Spleen (tissue), 11 donors: ENCODE data around the gene NCOA4. TPM values are rescaled to one million over a fixed set of nuclear protein-coding genes. Genes with fewer than 3 reads are reported as not detected.
A peak's percentile ranks its signal among the peaks of the same experiment; 100 is the strongest.

Experiments used
- DNase-seq: peaks from one replicate; pipeline ENCODE4 v3.0.0-alpha.2; 2020
- H3K27ac ChIP-seq, 8 donors: fragments of 200-600 bp; sonication (generic) in 7 of 8; 1 replicate in 4 of 8; 2 replicates in 4 of 8; pipeline versions ENCODE4 v1.5.0 to v1.8.0; 2016 to 2021; ENCODE audit warnings: inconsistent platforms in 4 of 8, mild to moderate bottlenecking in 4 of 8, moderate library complexity in 1 of 8
- H3K27me3 ChIP-seq, 7 donors: fragments of 200-600 bp; sonication (generic) in 6 of 7; replicated peaks in 1 of 7; 1 replicate in 4 of 7; 2 replicates in 3 of 7; pipeline versions ENCODE4 v1.5.0 to v1.8.0; 2016 to 2021; ENCODE audit warnings: inconsistent platforms in 3 of 7, mild to moderate bottlenecking in 1 of 7
- H3K36me3 ChIP-seq, 6 donors: fragments of 200-600 bp; sonication (generic) in 5 of 6; 1 replicate in 4 of 6; 2 replicates in 2 of 6; pipeline versions ENCODE4 v1.5.0 to v1.8.0; 2016 to 2021; ENCODE audit warnings: inconsistent platforms in 2 of 6
- H3K4me1 ChIP-seq, 6 donors: fragments of 200-600 bp; sonication (generic) in 5 of 6; 1 replicate in 3 of 6; 2 replicates in 3 of 6; pipeline versions ENCODE4 v1.5.0 to v1.8.0; 2016 to 2021; ENCODE audit warnings: inconsistent platforms in 3 of 6
- H3K4me3 ChIP-seq, 8 donors: fragments of 200-600 bp; sonication (generic) in 7 of 8; 1 replicate in 4 of 8; 2 replicates in 4 of 8; pipeline versions ENCODE4 v1.5.0 to v1.8.0; 2016 to 2021; ENCODE audit warnings: inconsistent platforms in 4 of 8, mild to moderate bottlenecking in 4 of 8, moderate library complexity in 2 of 8
- H3K9me3 ChIP-seq, 8 donors: fragments of 200-600 bp; sonication (generic) in 7 of 8; 1 replicate in 4 of 8; 2 replicates in 4 of 8; pipeline versions ENCODE4 v1.5.0 to v1.8.0; 2016 to 2021; ENCODE audit warnings: inconsistent platforms in 4 of 8
- CTCF ChIP-seq, 11 experiments: fragments of 200-600 bp in 7 of 11; fragments of 450-650 bp in 4 of 11; sonication (generic) in 4 of 11; IDR thresholded peaks in 8 of 11; conservative IDR thresholded peaks in 3 of 11; 1 replicate in 7 of 11; 2 replicates in 4 of 11; pipeline versions ENCODE4 v1.4.0 to v1.8.0; 2016 to 2021; ENCODE audit warnings: antibody characterized with exemption in 11 of 11, inconsistent platforms in 4 of 11, mild to moderate bottlenecking in 1 of 11
- POLR2A ChIP-seq, 3 donors: fragments of 450-650 bp; IDR thresholded peaks; one replicate each; pipeline ENCODE4 v1.5.1; 2017; ENCODE audit warnings: antibody characterized with exemption in 3 of 3, mild to moderate bottlenecking in 1 of 3
- POLR2AphosphoS5 ChIP-seq, 3 donors: sonication (generic); formaldehyde crosslinking; IDR thresholded peaks; one replicate each; pipeline ENCODE4 v1.5.1; 2017; ENCODE audit warnings: antibody characterized with exemption in 3 of 3
- WGBS, 5 donors: extraction: QIAGEN DNeasy Blood & Tissue Kit in 3 of 5; methylation state at CpG; one replicate each; pipeline versions ENCODE4 v1.1.5 to v1.1.7; 2013 to 2018; 5-methylcytosine and 5-hydroxymethylcytosine counted together
- intact Hi-C: fragments of 100-400 bp; cut with DNase I; formaldehyde crosslinking; loops from one replicate; pipeline ENCODE4 v1.15.0; 2023; ENCODE audit warnings: low total_unique reads
- polyA plus RNA-seq, 3 donors: library from polyadenylated mRNA; stranded (reverse); fragments of 200-250 nt; gene quantifications; one replicate each; pipeline ENCODE4 v1.2.1, GENCODE V29; 2013
- total RNA-seq, 7 donors: library from RNA; depleted of rRNA in 3 of 7; stranded (reverse); fragments of >200 nt in 3 of 7; fragmentation: NEBNext Ultra II Directional in 4 of 7; extraction: Animal tissue kit (Norgen Biotek cat#: 25700) in 4 of 7; gene quantifications; one replicate each; pipeline versions ENCODE4 v1.1.0 to v1.2.1, GENCODE V29; 2016 to 2021
- donor health status: healthy with polysubstance abuse.
- donor health status: DM: no; HTN: no; CAD: no; lungs with moderate emphysema.
- donor health status: DM: no; HTN: no; CAD: no.
- donor health status: Bipolar disorder and iron deficiency.
- donor health status: healthy.
- donor health status: DM: no; HTN: no; CAD: no.
- donor health status: DM: yes; HTN: yes; CAD: no.

NCOA4 gene
- total and polyA plus RNA-seq, 10 donors, result 39.3 to 352 (median 255) TPM

GRCh38 chr10:46077141-46077554 lies 46.7 kb upstream of the NCOA4 start:
- no peak for DNase-seq
- Histone ChIP-seq H3K4me1 (peaks cover 0 to 44% (median 7%) of the 10 kb centered on the region in 6 donors), H3K9me3 (peaks cover 0 to 6% (median 0%) of the 10 kb centered on the region in 8 donors), H3K4me3 (peak overlapping the region in 1 of 8 donors; percentile 48), H3K27ac (peak overlapping the region in 6 of 8 donors; percentile 65 to 82 (median 68)), H3K27me3 (no peaks in the 10 kb centered on the region), H3K36me3 (no peaks in the 10 kb centered on the region)
- WGBS, 5 donors, result 35 to 46% (median 44%) methylated on average over 4 of the region's 4 CpGs
- TF ChIP-seq POLR2A (IDR thresholded peaks at IDR 0.05), result no peak
- intact Hi-C loops, result no loop called here

GRCh38 chr10:46075869-46076268 lies 45.4 kb upstream of the NCOA4 start:
- no peak for DNase-seq
- intact Hi-C loops, result no loop called here
- Histone ChIP-seq H3K4me1 (peaks cover 0 to 40% (median 7%) of the 10 kb centered on the region in 6 donors), H3K9me3 (peaks cover 0 to 6% (median 0%) of the 10 kb centered on the region in 8 donors), H3K27ac (no peak overlapping the region), H3K36me3 (no peaks in the 10 kb centered on the region), H3K4me3 (no peak overlapping the region), H3K27me3 (no peaks in the 10 kb centered on the region)
- TF ChIP-seq CTCF (IDR thresholded peaks at IDR 0.05 in 8 of 11, conservative IDR thresholded peaks at IDR 0.05 in 3 of 11) (no peak), POLR2A (IDR thresholded peaks at IDR 0.05) (no peak), POLR2AphosphoS5 (IDR thresholded peaks at IDR 0.05) (no peak)
- 88 to 97% (median 92%) methylated on average over 3 of the region's 3 CpGs for WGBS, 5 donors

- WGBS, 5 donors, result 55 to 88% (median 67%) methylated on average over 4 of the region's 4 CpGs
Measured at GRCh38 chr10:46074196-46074946, 43.9 kb upstream of the NCOA4 start.

GRCh38 chr10:46073564-46073963 lies 43.1 kb upstream of the NCOA4 start:
- intact Hi-C loops, result no loop called here
- 85 to 100% (median 97%) methylated on average over 1 of the region's 1 CpG for WGBS, 5 donors
- no peak for TF ChIP-seq POLR2A (IDR thresholded peaks at IDR 0.05)
- TF ChIP-seq POLR2AphosphoS5 (IDR thresholded peaks at IDR 0.05), result no peak
- no peak for TF ChIP-seq CTCF (IDR thresholded peaks at IDR 0.05 in 8 of 11, conservative IDR thresholded peaks at IDR 0.05 in 3 of 11)
- Histone ChIP-seq H3K36me3 (no peaks in the 10 kb centered on the region), H3K4me3 (no peak overlapping the region), H3K9me3 (peaks cover 0 to 6% (median 0%) of the 10 kb centered on the region in 8 donors), H3K27me3 (no peaks in the 10 kb centered on the region), H3K27ac (no peak overlapping the region), H3K4me1 (peaks cover 0 to 24% (median 4%) of the 10 kb centered on the region in 6 donors)
- no peak for DNase-seq

More at GRCh38 chr10:46074196-46074946, 43.9 kb upstream of the NCOA4 start:
- Histone ChIP-seq H3K4me1 (peaks cover 0 to 31% (median 4%) of the 10 kb centered on the region in 6 donors), H3K27ac (no peak overlapping the region), H3K27me3 (no peaks in the 10 kb centered on the region), H3K36me3 (no peaks in the 10 kb centered on the region), H3K9me3 (peaks cover 0 to 6% (median 0%) of the 10 kb centered on the region in 8 donors), H3K4me3 (no peak overlapping the region)
- no peak for TF ChIP-seq CTCF (IDR thresholded peaks at IDR 0.05 in 8 of 11, conservative IDR thresholded peaks at IDR 0.05 in 3 of 11)
- TF ChIP-seq POLR2A (IDR thresholded peaks at IDR 0.05), result no peak
- no peak for TF ChIP-seq POLR2AphosphoS5 (IDR thresholded peaks at IDR 0.05)
- intact Hi-C loops, result no loop called here
- no peak for DNase-seq
